Fibroblast of lung (primary cell): Measurements from ENCODE around the gene KLRB1. TPM values are rescaled to one million over a fixed set of nuclear protein-coding genes. Genes with fewer than 3 reads are reported as not detected.

Experiments
- DNase-seq, 2 donors: peaks; one replicate each; pipeline versions ENCODE4 v3.0.0 to v3.0.0-alpha.2; 2010; ENCODE audit warnings: low read depth in 2 of 2
- H2AFZ ChIP-seq: 2 replicates; pipeline ENCODE4 v1.5.1; 2012; ENCODE audit warnings: low read length, control low read depth, inconsistent platforms
- H3K27ac ChIP-seq: 2 replicates; pipeline ENCODE4 v1.5.1; 2011; ENCODE audit warnings: low read length, control low read depth; ENCODE audit not compliant: insufficient read depth
- H3K27me3 ChIP-seq: 2 replicates; pipeline ENCODE4 v1.5.1; 2011; ENCODE audit warnings: mild to moderate bottlenecking, low read length; ENCODE audit not compliant: control insufficient read depth, insufficient read depth
- H3K36me3 ChIP-seq: 2 replicates; pipeline ENCODE4 v1.5.1; 2011; ENCODE audit warnings: low read length; ENCODE audit not compliant: control insufficient read depth, insufficient read depth
- H3K4me1 ChIP-seq: 2 replicates; pipeline ENCODE4 v1.5.1; 2011; ENCODE audit warnings: low read length; ENCODE audit not compliant: control insufficient read depth, insufficient read depth; ENCODE audit errors: extremely low read depth
- H3K4me2 ChIP-seq: 2 replicates; pipeline ENCODE4 v1.5.1; 2011; ENCODE audit warnings: low read length, control low read depth; ENCODE audit not compliant: insufficient read depth; ENCODE audit errors: extremely low read depth
- H3K4me3 ChIP-seq, 4 experiments: fragments of 200-600 bp in 1 of 4; sonication (generic) in 1 of 4; replicated peaks in 1 of 4; 2 replicates each; pipeline ENCODE4 v1.5.1; 2011 to 2016; ENCODE audit warnings: low read length in 4 of 4, low read depth in 3 of 4, mild to moderate bottlenecking in 3 of 4, control low read depth in 2 of 4, inconsistent platforms in 1 of 4, mixed read lengths in 1 of 4; ENCODE audit not compliant: insufficient read depth in 1 of 4; ENCODE audit errors: control extremely low read depth in 1 of 4
- H3K79me2 ChIP-seq: 2 replicates; pipeline ENCODE4 v1.5.1; 2012; ENCODE audit warnings: mild to moderate bottlenecking, low read length, inconsistent platforms; ENCODE audit not compliant: control insufficient read depth, insufficient read depth
- H3K9ac ChIP-seq: 2 replicates; pipeline ENCODE4 v1.5.1; 2011; ENCODE audit warnings: mild to moderate bottlenecking, low read length, control low read depth; ENCODE audit not compliant: insufficient read depth
- H3K9me3 ChIP-seq: 2 replicates; pipeline ENCODE4 v1.5.1; 2012; ENCODE audit warnings: low read depth, low read length; ENCODE audit not compliant: control insufficient read depth, insufficient read depth
- H4K20me1 ChIP-seq: 2 replicates; pipeline ENCODE4 v1.5.1; 2011; ENCODE audit warnings: low read length; ENCODE audit not compliant: control insufficient read depth, insufficient read depth; ENCODE audit errors: extremely low read depth
- EZH2 ChIP-seq: IDR thresholded peaks from 2 replicates; pipeline ENCODE4 v1.5.1; 2012; ENCODE audit warnings: low read length, control low read depth, mild to moderate bottlenecking; ENCODE audit errors: missing control alignments
- polyA plus RNA-seq, 2 donors: library from polyadenylated mRNA; depleted of rRNA in 1 of 2; stranded (reverse) in 1 of 2; unstranded in 1 of 2; fragments of >200 nt; gene quantifications; 2 replicates each; pipeline ENCODE4 v1.2.1, GENCODE V29; 2011 to 2012; ENCODE audit warnings: missing spikeins in 1 of 2
- total RNA-seq: library from RNA; depleted of rRNA; stranded (reverse); fragments of >200 nt; gene quantifications from 2 replicates; pipeline ENCODE4 v1.2.1, GENCODE V29; 2014
- TF ChIP-seq, protein P1 (sequence below), 2 donors: IDR thresholded peaks in 1 of 2; conservative IDR thresholded peaks in 1 of 2; 1 replicate in 1 of 2; 2 replicates in 1 of 2; pipeline ENCODE4 v1.5.1; 2011 to 2012; ENCODE audit warnings: low read length in 2 of 2, control low read depth in 1 of 2, inconsistent platforms in 1 of 2, low read depth in 1 of 2, mild to moderate bottlenecking in 1 of 2

Gene KLRB1
- total and polyA plus RNA-seq, 2 donors (not counting 1 experiment from before 2014, with no cell fraction given): not detected

DNA sequence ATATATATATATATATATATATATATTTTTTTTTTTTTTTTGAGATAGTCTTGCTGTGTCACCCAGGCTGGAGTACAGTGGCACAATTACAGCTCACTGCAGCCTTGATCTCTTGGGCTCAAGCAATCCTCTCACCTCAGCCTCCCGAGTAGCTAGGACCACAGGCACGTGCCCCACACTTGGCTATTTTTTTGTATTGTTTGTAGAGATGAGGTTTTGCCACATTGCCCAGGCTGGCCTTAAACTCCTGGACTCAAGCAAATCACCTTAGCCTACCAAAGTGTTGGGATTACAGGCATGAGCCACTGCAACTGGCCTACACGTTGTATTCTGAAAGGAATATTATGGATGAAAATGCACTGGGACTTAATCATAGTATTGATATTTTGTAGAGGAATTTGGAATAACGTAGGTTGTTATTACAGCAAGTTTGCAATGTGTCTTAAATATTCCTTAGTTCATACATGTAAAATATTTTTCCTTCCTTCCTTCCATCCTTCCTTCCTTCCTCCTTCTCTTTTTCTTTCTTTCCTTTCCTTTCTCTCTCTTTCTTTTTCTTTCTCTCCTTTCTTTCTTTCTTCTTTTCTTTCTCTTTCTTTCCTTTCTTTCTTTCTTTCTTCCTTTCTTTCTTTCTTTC lies 862 bp downstream of the KLRB1 start:
- Histone ChIP-seq H3K9me3 (no peaks in the 10 kb centered on the region), H3K4me2 (no peak overlapping the region), H3K27ac (no peak overlapping the region), H3K79me2 (no peaks in the 10 kb centered on the region), H3K4me1 (no peaks in the 10 kb centered on the region), H4K20me1 (no peaks in the 10 kb centered on the region), H3K4me3 (no peak overlapping the region), H3K36me3 (no peaks in the 10 kb centered on the region), H3K27me3 (no peaks in the 10 kb centered on the region), H3K9ac (no peak overlapping the region), H2AFZ (no peak overlapping the region)
- TF ChIP-seq, protein P1, sequence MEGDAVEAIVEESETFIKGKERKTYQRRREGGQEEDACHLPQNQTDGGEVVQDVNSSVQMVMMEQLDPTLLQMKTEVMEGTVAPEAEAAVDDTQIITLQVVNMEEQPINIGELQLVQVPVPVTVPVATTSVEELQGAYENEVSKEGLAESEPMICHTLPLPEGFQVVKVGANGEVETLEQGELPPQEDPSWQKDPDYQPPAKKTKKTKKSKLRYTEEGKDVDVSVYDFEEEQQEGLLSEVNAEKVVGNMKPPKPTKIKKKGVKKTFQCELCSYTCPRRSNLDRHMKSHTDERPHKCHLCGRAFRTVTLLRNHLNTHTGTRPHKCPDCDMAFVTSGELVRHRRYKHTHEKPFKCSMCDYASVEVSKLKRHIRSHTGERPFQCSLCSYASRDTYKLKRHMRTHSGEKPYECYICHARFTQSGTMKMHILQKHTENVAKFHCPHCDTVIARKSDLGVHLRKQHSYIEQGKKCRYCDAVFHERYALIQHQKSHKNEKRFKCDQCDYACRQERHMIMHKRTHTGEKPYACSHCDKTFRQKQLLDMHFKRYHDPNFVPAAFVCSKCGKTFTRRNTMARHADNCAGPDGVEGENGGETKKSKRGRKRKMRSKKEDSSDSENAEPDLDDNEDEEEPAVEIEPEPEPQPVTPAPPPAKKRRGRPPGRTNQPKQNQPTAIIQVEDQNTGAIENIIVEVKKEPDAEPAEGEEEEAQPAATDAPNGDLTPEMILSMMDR (conservative IDR thresholded peaks at IDR 0.05 in 1 of 2, IDR thresholded peaks at IDR 0.05 in 1 of 2; ENCODE audit: low read depth in 1 of 2, low read length in 2 of 2): no peak
- TF ChIP-seq EZH2: no peak
- DNase-seq: no peak

DNA sequence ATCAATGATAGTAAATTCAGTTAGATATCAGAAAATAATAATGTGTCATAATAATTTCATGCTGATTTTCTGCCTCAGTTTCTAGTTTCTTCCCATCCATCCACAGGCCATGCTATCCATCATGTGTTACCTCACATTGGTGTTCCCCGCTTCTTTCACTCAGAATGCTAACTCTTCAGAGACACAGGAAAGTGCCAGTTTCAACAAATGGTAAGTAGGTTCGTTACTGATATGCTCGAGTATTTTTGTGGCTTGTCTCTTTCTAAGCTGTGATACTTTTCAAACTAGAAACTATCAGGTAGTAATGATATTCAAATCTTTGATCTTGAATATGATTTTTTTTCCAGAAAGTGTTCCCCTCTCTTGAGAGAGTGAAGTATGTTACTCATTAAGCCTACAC lies 1.5 kb downstream of the KLRB1 start:
- H3K9ac ChIP-seq: no peak overlapping the region
- H3K27me3 ChIP-seq: no peaks in the 10 kb centered on the region
- no peak overlapping the region for H3K27ac ChIP-seq
- no peak overlapping the region for H3K4me3 ChIP-seq
- no peak for TF ChIP-seq EZH2
- TF ChIP-seq, protein P1 (conservative IDR thresholded peaks at IDR 0.05 in 1 of 2, IDR thresholded peaks at IDR 0.05 in 1 of 2; ENCODE audit: low read depth in 1 of 2, low read length in 2 of 2): no peak
- H4K20me1 ChIP-seq: no peaks in the 10 kb centered on the region
- no peaks in the 10 kb centered on the region for H3K36me3 ChIP-seq
- no peaks in the 10 kb centered on the region for H3K4me1 ChIP-seq
- no peaks in the 10 kb centered on the region for H3K9me3 ChIP-seq
- H3K79me2 ChIP-seq: no peaks in the 10 kb centered on the region
- no peak overlapping the region for H2AFZ ChIP-seq
- H3K4me2 ChIP-seq: no peak overlapping the region
- DNase-seq: no peak

GRCh38 chr12:9605483-9605882 lies 2.2 kb downstream of the KLRB1 start:
- TF ChIP-seq, protein P1 (conservative IDR thresholded peaks at IDR 0.05 in 1 of 2, IDR thresholded peaks at IDR 0.05 in 1 of 2; ENCODE audit: low read depth in 1 of 2, low read length in 2 of 2): no peak
- no peak for TF ChIP-seq EZH2
- no peaks in the 10 kb centered on the region for H3K4me1 ChIP-seq

More at GRCh38 chr12:9605483-9605882, 2.2 kb downstream of the KLRB1 start:
- Histone ChIP-seq H3K27ac (no peak overlapping the region), H3K9ac (no peak overlapping the region), H4K20me1 (no peaks in the 10 kb centered on the region), H3K9me3 (no peaks in the 10 kb centered on the region), H3K4me2 (no peak overlapping the region), H2AFZ (no peak overlapping the region), H3K27me3 (no peaks in the 10 kb centered on the region), H3K36me3 (no peaks in the 10 kb centered on the region), H3K79me2 (no peaks in the 10 kb centered on the region), H3K4me3 (no peak overlapping the region)
- DNase-seq: no peak
